Middle frontal gyrus (tissue), 1 donor: ENCODE data around the gene ROR1.
"Not testable (repeated sequence)": the region's sequence is repeated elsewhere in the genome, so short reads cannot be mapped to it uniquely, and the experiment has no call there.

Source experiments
- DNase-seq: peaks from one replicate; pipeline ENCODE4 v3.0.0-alpha.2; 2015; ENCODE audit warnings: low spot score; ENCODE audit errors: extremely low spot score

The ROR1 gene

GRCh38 chr1:63758791-63759190 lies 15.0 kb upstream of the ROR1 start:
- no peak for DNase-seq

- DNase-seq = no peak
These were observed 14.0 kb upstream of the ROR1 start for GRCh38 chr1:63759778-63760177.

DNA sequence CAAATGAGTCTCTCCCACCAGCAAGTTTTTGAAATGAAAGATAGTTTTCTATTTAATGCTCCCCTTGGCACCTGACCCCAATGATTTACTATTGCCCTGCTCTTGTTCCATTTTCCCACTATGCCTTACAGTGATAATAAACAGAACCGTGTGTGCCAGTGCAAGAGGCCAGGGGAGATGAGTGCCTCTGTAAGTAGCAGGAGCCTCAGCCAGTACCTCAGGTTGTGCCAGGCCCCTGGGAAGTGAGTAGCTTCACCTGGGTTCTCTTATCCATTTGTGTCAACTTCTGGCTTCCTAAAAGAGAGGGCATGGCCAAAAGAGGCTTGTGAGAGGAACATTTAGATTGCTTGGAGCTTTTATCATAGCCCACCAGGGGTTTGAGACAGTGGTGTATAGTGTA lies 3.4 kb upstream of the ROR1 start:
- DNase-seq = no peak

GRCh38 chr1:63772201-63772600 lies 1.6 kb upstream of the ROR1 start:
- no peak for DNase-seq

GRCh38 chr1:63772876-63773275 lies 941 bp upstream of the ROR1 start:
- DNase-seq = no peak

DNA sequence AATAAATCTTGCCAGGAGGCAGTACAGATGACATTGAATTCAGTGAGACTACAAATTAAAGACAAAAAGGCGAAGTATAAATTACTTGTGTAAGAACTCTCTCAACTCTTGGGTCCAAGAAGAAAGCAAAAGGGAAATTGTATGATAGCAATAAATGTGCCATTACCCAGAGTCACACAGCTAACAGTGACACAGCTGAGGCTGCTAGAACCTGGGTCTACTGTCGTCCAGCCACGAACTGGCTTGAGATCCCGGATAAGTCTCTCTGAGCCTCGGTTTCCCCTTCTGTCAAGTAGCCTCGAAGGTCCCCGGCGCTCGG lies 362 bp upstream of the ROR1 start:
- DNase-seq = no peak

DNA sequence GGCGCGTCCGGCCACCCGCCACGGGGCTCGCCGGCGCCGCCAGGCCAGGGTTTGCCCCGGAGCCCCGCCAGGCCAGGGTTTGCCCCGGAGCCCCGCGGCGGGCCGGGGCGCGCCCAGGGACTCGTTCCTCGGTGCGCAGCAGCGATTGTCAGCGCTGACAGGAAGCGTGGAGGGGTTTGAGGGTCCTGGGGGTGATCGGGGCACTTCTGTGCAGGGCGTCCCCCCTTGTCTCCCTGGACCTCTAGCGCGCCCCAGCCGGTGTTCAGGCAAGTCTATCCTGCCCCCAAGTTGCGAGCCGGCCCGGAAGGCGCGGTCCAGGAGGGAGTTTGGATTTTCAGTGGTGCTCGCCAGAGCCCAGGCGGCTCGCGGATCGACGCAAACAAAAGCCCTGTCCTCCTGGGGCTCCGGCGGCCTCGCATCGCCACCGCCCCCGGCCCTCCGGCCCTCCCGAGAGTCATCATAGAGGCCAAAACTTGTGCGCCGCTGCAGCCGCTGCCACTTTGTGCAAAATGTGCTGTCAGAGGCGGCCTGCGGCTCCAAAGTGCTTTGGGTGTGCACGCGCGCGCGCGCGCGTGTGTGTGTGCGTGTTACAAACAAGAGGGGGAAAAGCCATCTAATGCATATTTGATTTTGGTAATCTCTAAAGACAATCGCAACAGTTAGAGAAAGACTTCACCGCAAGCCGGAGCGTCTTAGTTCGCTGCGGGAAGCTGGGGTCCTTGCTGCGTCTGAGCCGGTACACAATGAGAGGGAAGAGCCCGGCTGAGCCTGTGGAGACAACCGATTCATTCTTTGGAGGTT lies 1.0 kb downstream of the ROR1 start:
- DNase-seq = no peak

- DNase-seq = no peak
These were observed 1.8 kb downstream of the ROR1 start for GRCh38 chr1:63775418-63776127.

DNA sequence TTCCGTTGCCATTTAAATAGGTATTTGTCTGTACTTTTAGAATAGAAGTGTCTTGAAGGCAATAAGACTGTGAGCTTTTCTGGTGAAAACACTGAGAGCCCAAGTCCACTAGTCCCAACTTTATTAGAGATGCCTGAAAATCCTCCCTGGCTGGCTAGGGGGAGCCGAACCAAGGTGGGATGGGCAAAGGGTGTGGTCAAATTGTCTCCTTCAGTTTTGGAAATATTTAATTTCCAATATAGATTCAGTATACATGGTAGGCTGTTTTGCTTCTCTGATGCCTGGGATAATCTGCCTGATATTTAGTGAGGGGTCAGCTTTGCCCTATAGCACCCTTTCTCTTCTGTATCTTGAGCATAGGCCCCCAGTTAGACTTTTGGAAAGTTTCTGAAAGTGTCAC lies 3.5 kb downstream of the ROR1 start:
- no peak for DNase-seq

DNA sequence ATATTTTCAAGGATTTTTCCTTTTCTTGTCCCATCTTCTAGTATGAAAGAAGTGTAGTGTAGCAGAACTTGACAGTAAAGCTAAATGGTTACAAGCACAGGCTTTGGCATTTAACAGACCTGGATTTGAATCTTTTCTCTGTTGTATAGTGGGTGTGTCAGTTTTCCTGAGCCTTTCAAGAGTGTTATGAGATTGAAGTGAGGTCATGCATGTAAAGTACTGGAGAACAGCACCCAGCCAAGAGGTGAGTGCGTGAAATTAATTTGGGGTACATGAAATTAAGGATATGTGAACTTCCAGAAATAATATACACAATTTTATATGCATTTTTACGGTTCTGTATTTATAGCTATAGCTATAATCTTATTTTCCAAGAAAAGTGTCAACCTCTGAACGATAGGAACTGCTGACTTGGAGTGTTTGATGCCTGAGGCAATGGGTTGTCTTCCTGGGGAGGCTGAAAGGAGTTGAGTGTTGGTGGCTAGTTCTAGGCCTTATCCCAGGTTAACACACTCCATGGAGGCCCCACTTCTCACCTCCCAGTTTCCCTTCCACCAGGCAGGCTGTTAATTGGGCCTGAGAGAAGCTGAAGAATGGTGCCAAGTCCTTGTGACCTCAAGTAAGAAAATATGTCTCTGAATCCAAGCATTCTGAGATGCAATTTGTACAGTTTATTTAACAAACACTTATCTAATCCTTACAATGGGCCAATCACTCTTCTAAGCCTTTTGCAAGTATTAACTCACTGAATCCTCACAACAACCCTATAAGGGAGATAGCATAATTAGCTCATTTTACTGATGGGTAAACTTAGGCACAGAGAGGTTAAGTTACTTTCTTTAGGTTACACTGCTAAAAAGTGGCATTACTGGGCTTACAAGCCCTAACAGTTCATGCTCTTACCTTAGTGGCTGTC lies 4.4 kb downstream of the ROR1 start:
- no peak for DNase-seq

GRCh38 chr1:63779338-63780211 lies 5.8 kb downstream of the ROR1 start:
- no peak for DNase-seq

DNA sequence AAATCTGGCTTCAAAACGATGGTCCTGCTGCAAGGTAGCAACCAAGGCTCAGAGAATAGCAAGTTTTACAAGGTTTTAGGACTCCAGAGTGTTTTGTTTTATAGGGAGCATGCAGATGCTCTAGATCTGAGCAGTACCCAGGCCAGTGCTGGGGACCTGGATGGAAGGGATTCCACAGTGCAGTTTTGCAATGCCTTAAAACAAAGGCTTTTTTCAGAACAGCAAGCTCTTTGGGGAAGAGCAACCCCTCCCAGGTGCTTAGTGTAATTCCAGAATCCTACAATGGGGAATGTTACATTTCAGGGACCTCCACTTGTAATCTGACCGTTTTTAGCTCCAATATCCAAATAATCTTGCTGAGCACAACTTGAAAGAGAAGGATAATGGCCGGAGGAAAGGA lies 6.7 kb downstream of the ROR1 start:
- no peak for DNase-seq

GRCh38 chr1:63782982-63783381 lies 9.2 kb downstream of the ROR1 start:
- DNase-seq = no peak

DNA sequence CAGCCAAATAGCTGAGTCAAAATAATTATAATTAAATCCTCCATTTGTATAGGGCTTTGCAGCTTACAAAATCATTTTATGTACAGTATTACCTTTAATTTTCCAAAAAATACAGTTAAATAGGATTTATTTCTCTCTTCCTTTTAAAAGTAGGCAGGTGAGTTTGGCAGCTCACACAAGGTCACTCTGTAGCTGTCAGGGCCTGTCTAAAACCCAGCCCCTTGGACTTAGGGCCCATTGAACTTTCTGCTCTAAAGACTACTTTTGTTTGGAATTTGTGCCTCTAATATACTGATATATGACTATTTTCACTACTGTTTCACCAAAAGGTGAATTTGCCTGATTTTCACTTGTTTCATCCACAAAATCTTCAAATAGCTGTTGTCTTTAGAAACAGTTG lies 10.3 kb downstream of the ROR1 start:
- DNase-seq = no peak

- DNase-seq = no peak
These were observed 10.9 kb downstream of the ROR1 start for GRCh38 chr1:63784489-63785390.

DNA sequence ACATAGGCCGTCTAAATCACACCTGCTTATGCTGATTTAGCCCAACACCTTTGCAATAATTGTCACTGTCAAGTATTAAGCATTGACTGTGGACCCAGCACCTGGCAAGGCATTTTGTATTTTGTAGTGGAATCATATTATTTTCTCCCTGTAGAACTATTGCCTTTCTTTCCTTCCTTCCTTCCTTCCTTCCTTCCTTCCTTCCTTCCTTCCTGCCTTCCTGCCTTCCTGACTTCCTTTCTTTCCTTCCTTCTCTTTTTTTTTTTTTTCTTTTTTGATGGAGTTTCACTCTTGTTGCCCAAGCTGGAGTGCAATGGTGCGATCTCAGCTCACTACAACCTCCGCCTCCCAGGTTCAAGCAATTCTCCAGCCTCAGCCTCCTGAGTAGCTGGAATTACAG lies 13.5 kb downstream of the ROR1 start:
- DNase-seq = not testable (repeated sequence)

DNA sequence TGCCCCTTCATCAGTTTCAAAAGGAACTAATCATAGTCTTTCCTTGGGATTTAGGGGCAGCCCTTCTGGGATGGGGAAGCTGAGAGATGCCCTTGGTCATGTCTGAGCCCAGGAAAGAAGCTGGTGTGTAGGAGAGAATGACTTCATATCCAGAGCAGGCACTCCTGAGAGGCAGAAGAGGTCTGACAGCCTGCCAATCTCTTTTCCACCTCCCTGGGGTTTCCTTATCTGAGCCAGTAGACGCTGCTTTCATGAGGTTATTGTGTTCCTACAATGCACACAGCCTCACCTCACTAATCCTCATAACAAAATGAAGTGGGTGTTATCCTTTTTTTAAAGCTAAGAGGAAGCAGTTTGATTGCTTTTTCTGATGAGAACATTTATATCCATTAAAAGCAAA lies 14.1 kb downstream of the ROR1 start:
- DNase-seq = no peak

DNA sequence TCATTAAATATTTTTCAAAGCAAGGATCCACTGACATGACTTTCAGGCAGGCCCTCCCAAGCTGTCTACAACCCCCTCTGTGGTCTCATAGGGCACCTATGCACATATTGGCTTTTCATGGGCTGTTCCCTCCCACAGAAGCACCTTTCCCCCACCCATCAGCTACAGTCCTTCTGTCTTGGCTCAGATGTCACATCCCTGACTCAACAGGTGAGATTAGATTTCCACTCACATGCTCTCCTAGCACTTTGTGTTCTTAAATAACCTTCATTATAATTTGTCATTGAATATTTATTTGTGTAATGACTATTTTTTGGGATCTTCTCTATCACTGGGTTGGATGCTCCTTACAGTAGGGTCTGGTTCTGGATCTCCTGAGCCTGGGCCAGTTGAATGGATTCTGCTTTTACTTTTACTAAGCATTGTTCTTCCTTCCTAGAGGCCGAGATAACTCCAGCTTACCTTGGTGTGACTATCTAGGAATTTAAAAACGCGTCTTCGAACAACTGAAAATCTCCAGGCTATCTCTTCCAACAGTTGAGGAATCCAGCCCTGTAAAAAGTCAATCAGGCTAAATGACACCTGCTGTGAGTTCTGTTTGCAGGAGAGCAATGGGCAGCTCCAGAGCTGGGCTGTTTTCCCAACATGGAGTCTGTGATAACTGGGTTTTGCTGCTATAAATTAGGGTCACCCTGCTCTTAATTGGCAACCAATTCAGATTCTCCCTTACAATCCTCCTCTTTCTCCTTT lies 16.2 kb downstream of the ROR1 start:
- DNase-seq = no peak

- DNase-seq = no peak
These were observed 17.2 kb downstream of the ROR1 start for GRCh38 chr1:63790989-63791388.
